Activated CD8-positive, alpha-beta memory T cell treated with anti-CD3 and anti-CD28 coated beads, Interleukin-2, amount 50 U/mL, for 24 hours (primary cell): ENCODE measurements around the gene KIZ.
"Not testable (repeated sequence)": the region's sequence is repeated elsewhere in the genome, so short reads cannot be mapped to it uniquely, and the experiment has no call there.

ENCODE experiments used
- DNase-seq: peaks from one replicate; pipeline ENCODE4 v3.0.0-alpha.2; 2020; ENCODE audit errors: extremely low read depth

Gene KIZ

DNA sequence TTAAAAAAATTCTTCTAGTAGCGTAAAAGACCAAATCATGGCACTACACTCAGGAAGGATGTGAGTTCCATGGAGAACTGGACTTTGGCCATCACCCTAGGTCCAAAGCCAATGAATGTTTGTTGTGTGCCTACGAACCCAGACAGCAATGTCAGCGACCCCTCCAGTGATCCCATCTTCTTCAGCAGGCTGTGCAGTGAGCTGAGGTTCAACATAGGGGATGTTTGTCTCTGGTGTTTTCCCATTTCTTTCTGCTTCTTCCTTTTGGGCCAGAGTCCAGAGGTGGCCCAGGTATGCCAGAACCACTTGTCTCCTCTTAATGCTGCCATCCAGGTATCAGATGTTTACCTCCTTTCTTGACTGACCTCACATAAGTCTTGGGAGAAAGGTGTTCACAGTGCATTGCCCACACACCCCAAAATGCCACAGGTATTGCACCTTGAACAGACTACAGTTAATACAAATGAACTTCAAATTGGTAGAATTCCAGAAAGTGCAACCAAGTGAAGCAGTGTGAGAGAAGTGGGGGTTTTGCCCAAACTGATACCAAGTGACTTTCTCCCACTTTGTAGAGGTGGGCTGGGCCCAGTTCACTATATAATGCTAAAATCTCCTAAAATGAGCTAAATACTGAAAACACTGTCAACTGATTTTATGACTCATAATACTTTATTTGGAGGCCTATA, 14.1 kb downstream of the KIZ start:
- DNase-seq, result no peak

DNA sequence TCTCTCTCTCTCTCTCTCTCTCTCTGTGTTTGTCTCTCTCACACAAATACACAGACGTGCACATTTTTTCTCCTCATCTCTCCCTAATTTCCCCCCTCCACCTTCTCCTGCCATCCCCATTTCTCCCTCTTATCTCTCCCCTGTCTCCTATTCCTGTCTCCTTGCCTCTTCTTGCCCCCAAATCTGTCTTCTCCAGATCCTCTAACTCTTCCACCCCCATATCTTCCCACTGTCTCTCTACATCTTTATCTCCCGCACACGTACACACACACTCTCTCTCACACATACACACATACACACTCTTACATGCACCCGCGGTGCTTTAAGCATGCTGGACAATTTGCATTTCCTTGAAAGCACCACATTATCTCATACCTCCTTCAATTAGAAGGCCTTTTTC, 15.9 kb downstream of the KIZ start:
- DNase-seq, result no peak

DNA sequence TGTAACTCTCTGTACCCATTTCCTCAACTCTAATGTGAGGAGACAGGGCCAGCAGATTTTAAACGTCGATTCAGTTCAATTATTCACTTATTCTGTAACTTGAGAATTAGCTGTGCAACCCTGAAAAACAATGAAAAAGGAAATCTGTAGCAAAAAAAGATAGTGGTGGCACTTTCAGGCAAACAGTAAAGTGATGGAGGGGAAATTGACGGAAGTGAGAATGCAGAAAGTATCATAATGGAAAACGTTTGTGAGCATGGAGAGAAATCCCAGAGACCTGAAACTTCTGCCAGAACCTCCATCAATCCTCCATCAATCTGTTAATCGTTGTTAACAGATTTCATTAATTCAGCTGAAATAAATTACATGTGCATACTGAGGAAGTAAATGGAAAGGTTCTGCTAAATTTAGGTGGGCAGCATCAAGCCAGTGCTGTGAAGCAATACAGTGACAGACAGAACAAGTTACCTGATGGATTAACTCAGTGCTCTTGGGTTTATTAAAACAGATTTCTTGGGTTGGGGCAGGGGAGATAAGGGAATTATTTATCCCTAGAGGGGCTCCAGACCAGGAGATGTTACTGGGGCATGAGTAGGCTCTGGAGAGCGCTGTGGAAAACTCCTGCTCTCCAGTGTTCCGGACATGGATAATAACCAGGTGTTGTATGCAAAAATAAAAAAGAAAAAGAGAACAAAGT, 17.5 kb downstream of the KIZ start:
- no peak for DNase-seq

GRCh38 chr20:21145424-21145823, 19.5 kb downstream of the KIZ start:
- no peak for DNase-seq

DNA sequence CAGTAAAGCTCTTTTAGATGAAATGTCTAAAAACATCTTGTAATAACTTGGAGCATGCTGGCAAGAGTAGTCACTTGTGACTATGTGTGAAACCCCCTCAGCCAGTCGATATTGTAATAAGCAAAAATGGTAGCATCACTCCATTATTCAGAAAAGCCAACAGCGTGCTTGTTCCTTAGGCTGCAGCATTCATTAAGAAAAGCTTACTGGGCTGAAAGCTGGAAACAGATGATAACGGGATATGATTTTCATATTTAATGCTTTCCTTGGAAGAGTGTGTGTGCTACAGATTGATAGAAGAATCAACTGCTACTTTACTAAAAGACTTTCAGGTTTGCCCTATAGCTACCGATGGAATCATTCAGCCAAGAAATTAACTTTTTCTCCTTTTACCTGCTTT, 20.3 kb downstream of the KIZ start:
- DNase-seq, result no peak

DNA sequence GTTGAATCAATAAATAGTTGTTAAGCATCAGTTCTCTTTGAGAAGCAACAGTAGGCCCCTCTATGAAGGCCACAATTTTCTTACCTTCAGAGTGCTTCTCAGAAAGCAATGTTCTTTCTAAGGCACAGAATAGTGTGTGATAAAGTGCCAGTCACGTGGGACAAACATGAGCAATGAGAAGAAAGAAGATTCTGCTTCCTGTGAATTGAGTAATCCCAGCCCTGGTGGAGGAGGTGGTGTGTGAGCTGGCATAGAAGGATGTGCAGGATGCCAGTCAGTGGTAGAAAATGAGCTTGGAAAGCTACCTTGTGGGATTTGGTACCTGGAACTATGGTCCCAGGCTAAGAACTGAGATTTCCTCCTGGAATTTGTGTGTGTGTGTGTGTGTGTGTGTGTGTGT, 21.7 kb downstream of the KIZ start:
- DNase-seq, result no peak

DNA sequence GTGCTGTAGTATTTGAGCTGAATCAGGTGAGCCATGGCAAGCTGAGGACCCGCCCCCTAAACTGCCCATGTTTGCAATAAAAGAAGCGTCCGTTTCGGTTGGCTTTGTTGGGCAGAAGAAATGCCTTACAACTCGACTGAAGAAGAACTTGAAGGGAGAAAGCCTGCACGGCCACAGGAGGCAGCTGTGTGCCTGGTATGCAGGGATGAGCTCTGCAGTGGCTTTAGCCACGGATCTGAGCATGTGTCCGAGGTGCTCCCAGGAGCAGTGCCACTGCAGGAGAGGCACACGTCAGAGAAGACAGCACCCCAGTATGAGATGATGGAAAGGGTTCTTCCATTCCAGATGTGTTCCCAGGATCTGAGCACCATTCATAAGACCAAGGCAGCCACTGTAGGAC, 23.5 kb downstream of the KIZ start:
- no peak for DNase-seq

DNA sequence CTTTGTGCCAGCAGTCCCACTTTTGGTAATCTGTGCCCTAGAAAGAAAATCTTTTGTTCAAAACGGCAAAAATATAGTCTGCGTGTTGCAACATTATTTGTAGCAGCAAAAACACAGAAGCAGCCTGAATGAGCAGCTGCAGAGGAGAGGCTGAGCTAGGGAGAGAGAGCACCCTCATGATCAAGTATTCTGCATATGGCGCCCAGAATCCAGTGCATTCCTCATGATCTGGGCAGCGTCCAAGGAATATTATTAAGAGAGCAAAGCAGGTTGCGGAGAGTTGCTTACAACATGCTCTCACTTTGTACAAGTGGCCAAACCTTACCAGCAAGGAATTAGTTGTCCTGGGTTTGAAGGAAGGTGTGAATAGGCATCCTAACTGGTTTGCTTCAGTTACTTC, 25.9 kb downstream of the KIZ start:
- DNase-seq, result no peak

DNA sequence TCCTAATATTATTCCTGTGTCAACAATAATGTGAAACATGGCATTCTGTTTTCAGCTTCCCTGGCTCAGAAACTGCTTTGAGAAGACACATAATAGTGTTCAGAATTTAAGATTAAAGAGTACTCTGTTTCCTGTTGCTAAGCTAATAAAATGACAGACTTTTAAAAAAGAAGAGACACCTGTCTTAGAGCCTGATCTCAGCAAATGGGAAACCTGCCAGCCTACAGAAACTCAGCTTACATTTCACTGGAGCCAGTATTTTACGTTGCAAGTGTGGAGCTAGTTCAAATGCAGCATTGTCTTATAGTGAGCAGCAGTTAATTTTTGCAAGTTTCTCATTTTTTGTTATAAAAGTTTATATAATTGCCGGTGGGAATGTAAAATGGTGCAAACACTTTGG, 28.8 kb downstream of the KIZ start:
- no peak for DNase-seq

- DNase-seq, result no peak
Observed at GRCh38 chr20:21155268-21155667, 29.4 kb downstream of the KIZ start.

- DNase-seq, result no peak
Observed at GRCh38 chr20:21156266-21156665, 30.4 kb downstream of the KIZ start.

DNA sequence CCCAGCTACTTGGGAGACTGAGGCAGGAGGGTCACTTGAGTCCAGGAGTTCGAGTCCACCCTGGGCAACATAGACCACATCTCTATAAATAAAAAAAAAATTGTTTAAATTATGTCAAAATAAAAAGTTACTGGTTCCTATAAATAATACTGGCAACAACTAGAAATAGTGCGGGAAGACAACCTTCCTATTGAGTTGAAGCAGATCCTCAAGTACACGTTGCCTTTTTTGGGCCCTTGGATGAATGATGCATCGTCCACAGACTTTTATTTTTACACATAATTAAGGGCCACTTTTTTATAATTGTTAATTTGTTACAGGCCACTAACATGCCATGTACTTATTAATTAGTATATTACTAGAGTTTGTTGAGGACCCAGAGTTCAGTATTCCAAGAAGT, 31.1 kb downstream of the KIZ start:
- no peak for DNase-seq

DNA sequence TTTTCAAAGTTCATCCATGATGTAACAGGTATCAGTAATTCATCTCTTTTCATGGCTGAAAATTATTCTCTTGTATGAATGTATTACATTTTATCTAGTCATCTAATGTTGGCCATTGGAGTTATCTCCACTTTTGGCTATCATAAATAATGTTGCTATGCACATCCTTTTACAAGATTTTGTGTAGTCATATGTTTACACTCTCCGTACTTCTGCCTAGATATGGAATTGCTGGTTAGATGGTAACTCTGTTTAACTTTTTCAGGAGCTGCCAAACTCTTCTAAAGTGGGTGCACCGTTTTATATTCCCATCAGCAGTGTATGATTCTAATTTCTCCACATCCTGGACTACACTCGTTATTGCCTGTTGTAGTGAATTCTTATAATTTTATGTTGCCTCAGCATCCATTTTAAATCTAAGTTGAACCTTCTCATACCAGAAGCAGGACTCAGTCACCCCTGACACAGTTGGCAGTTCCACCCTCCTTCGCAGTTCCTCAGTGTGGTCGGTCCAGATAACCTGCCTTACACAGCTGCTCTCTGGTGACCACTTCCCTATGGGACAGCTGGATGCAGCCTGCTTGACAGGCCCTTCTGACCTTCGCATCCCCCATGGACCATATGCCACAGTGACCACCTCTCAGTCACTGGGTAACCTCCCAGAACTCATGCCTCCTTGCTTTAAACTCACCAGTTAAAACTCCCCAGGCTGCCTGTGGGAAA, 33.9 kb downstream of the KIZ start:
- no peak for DNase-seq

DNA sequence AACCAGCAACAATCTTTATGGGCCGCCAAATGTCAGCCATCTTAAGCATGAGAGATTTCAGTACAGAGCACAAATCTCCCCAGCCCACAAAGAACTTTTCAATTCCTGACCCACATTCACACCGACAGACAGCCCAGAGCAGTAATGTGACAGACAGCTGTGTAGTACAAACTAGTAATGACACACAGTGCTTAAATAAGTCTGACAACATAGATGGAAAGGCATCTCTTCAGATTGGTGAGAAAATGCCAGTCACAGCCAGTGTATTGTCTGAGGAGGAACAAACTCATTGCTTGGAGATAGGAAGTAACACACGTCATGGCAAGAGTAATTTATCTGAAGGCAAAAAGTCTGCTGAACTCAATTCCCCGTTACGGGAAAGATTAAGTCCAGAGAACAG, 36.0 kb downstream of the KIZ start:
- DNase-seq, result no peak

DNA sequence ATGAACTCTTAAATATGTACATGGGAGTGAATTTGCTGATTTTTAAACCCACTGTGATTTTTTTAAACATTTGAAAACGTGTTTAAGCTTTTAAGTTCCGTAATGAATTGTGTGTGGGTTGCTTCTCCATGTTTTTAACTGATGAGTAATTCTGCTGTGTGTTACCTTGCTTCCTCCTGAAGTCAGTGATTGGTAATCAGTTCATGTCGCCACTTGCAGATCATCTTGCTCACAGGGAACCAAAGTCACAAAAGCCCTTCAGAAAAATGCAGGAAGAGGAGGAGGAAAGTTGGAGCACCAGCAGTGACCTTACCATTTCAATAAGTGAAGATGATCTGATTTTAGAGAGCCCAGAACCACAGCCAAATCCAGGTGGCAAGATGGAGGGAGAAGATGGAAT, 36.7 kb downstream of the KIZ start:
- DNase-seq, result no peak

- no peak for DNase-seq
Observed at GRCh38 chr20:21166801-21167200, 40.9 kb downstream of the KIZ start.

DNA sequence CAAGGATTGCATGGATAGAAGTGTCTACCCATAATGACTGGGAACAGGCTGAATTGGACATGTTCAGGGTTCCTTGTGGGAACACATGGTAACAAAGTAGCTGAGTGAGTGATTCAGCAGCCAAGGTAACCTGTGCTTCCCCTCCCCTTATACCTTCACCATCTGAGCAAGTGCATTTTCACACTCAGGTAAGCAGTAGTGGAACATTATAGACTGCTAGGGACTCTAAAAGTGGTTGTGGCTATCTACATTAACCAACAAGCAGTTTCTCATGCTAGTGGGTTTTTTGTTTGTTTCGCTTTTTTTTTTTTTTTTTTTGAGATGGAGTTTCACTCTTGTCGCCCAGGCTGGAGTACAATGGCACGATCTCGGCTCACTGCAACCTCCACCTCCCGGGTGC, 41.4 kb downstream of the KIZ start:
- DNase-seq, result no peak

DNA sequence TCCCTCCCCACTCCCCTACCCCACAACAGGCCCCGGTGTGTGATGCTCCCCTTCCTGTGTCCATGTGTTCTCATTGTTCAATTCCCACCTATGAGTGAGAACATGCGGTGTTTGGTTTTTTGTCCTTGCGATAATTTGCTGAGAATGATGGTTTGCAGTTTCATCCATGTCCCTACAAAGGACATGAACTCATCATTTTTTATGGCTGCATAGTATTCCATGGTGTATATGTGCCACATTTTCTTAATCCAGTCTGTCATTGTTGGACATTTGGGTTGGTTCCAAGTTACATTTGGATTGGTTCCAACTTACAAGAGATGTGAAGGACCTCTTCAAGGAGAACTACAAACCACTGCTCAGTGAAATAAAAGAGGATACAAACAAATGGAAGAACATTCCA, 42.2 kb downstream of the KIZ start:
- not testable (repeated sequence) for DNase-seq

DNA sequence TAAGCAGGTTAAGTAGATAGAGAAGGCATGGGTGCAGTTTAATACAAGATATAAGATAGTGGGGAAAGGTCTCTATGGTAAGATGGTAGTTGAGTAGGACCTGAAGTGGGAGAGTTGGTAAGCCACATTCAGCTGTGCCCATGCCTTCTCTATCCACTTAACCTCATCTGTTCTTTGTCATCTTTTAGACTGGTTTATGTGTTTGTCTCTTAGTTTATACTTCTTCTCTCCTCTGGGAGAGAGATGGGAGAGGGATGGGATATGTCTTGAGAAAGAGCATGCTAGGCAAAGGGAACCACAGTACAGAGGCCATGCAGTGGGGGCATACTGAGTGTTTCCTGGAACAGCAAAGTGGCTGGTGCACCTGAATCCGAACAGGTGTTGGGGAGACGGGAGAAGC, 46.7 kb downstream of the KIZ start:
- DNase-seq, result no peak

DNA sequence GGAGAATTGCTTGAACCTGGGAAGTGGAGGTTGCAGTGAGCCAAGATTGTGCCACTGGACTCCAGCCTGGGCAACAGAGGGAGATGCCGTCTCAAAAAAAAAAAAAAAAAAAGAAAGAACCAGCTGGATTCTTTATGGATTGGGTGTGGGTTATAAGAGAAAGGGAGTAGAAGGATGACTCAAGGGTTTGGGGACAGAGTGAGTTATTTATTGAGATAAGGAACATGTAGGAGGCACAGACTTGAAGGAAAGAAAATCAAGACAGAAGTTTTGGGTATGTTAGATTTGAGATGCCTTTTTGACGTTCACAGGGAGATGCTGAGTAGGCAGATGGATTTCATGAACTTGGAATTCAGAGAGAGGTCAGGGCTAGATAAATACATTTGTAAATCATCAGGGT, 47.6 kb downstream of the KIZ start:
- no peak for DNase-seq

DNA sequence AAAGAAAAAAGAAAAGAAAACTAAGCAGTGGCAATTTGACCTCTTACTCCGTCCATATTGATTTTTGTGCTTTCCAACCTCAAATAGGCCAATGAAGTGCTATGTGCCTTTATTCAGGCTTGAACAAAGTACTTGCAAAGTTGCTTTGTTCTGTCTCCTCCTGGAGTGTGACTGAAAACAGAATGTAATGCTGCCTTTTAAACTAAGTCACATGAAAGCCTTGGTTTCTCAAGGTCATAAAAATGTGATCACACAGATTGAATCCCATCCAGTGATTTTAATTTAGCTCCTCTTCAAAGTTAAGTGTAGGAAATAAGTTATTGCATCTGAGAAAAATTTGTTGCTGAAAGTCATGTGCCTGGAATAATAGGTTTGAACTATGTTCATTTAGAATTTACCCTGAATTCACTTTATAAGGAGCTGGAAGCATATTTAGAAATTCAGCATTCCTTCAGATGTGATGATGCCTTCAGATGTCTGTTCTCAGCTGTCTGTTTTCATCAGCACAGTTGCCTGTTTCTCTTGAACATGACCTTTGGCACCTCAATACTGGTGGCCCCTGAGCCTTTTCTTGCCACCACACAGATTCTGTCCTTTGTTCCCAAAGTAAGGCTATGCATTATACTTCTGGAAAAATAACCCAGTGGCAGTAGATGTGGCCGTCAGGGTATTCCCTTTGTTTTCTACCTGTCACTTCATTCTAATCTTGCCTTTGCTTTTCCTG, 48.8 kb downstream of the KIZ start:
- DNase-seq, result no peak

GRCh38 chr20:21175433-21175832, 49.6 kb downstream of the KIZ start:
- no peak for DNase-seq

DNA sequence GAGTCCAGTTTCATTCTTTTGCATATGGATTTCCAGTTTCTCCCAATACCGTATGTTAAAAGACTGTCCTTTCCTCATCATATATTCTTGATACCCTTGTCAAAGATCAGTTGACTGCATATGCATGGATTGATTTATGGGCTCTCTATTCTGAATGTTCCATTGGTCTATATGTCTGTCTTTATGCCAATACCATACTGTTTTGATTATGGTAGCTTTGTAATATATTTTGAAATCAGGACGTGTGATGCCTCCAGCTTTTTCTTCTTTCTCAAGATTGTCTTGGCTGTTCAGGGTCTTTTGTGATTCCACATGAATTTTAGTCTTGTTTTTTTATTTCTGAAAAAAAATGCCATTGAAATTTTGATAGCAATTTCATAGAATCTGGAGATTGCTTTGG, 51.9 kb downstream of the KIZ start:
- DNase-seq, result no peak
